GM13976 (cell line): Measurements from ENCODE around the gene ANKRD11.
"Not testable (repeated sequence)": the region's sequence is repeated elsewhere in the genome, so short reads cannot be mapped to it uniquely, and the experiment has no call there.

Source experiments
- DNase-seq: peaks from one replicate; pipeline ENCODE4 v3.0.0; 2012; ENCODE audit warnings: low spot score
- in situ Hi-C: fragments of 300-500 bp; cut with MboI; formaldehyde crosslinking; loops from one replicate; pipeline ENCODE4 v1.12.0; 2022; ENCODE audit warnings: low sequenced_read_pairs, mixed read lengths, inconsistent platforms; ENCODE audit not compliant: unreplicated experiment
- TF ChIP-seq, protein P1 (sequence below): IDR thresholded peaks from 2 replicates; pipeline ENCODE4 v1.5.1; 2012; ENCODE audit warnings: borderline replicate concordance, mild to moderate bottlenecking; ENCODE audit not compliant: insufficient read depth; ENCODE audit errors: extremely low read depth, missing control alignments, control extremely low read depth

Gene ANKRD11

DNA sequence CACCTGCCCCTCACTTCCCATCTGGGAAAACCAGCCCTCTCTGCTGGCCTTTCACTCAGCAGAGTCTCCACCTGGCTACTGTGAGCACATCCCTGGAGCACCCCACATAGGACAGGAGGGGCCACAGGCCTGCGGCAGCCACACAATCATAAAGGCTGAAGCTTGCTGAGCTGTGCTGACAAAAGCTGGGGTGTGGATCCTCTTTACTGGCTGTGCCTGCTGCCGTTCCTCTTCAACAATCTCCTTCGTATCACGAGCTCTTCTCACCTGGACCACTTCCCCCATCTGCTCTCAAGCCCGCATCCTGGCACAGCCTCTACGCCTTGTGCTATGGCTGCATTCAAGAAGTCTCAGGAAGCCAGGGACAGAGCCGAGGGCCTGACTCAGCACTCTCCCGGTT is 186.7 kb downstream of the ANKRD11 start:
- TF ChIP-seq, protein P1, sequence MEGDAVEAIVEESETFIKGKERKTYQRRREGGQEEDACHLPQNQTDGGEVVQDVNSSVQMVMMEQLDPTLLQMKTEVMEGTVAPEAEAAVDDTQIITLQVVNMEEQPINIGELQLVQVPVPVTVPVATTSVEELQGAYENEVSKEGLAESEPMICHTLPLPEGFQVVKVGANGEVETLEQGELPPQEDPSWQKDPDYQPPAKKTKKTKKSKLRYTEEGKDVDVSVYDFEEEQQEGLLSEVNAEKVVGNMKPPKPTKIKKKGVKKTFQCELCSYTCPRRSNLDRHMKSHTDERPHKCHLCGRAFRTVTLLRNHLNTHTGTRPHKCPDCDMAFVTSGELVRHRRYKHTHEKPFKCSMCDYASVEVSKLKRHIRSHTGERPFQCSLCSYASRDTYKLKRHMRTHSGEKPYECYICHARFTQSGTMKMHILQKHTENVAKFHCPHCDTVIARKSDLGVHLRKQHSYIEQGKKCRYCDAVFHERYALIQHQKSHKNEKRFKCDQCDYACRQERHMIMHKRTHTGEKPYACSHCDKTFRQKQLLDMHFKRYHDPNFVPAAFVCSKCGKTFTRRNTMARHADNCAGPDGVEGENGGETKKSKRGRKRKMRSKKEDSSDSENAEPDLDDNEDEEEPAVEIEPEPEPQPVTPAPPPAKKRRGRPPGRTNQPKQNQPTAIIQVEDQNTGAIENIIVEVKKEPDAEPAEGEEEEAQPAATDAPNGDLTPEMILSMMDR = no peak
- no peak for DNase-seq
- in situ Hi-C loops = no loop called here

DNA sequence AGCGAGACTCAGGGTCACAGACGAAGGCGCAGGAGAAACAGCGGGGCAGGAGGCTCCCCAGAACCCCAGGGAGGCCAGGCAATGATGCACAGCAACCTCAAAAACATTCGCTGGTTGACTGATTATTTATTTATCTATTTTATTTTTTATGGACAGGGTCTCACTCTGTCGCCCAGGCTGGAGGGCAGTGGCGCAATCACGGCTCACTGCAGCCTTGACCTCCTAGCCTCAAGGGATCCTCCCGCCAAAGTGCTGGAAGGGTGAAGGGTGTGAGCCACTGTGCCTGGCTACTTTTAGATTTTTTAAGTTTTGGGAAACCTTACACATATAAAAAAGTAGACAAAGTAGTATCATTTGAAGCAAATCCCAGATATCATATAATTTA is 189.4 kb downstream of the ANKRD11 start:
- no peak for DNase-seq
- in situ Hi-C loops = no loop called here
- TF ChIP-seq, protein P1 = no peak

DNA sequence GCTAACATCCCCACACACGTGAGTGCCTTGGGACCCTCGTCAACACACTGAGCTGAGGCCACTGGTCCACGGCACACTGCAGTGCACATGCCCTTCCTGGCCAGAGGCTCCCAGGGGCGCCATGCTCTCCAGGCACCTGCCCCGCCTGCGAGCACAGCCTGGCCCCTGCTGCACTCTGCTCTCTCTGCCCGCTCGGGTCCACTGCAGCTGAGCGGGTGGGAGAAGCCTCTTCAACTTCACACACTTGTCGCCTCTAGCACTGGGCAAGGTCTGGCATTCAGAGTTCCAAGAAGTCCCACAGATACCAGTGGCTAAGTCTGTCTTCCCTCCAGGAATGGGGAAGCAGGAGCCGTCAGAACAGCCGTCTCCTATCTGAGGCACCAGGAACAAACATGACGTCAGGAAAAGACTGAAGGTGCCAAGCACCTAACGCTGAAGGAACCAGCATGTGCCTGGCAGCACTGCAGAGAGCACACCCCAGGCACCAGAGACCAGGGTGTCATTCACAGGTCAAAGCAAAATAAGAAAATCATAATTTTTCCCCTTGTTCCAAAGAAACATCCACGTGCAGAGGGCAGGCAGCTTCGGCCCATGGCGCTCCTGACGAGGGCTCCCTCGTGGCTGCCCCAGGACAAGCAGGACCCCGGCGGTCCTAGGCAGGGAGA is 189.9 kb downstream of the ANKRD11 start:
- TF ChIP-seq, protein P1 = no peak
- DNase-seq = no peak
- in situ Hi-C loops = no loop called here

DNA sequence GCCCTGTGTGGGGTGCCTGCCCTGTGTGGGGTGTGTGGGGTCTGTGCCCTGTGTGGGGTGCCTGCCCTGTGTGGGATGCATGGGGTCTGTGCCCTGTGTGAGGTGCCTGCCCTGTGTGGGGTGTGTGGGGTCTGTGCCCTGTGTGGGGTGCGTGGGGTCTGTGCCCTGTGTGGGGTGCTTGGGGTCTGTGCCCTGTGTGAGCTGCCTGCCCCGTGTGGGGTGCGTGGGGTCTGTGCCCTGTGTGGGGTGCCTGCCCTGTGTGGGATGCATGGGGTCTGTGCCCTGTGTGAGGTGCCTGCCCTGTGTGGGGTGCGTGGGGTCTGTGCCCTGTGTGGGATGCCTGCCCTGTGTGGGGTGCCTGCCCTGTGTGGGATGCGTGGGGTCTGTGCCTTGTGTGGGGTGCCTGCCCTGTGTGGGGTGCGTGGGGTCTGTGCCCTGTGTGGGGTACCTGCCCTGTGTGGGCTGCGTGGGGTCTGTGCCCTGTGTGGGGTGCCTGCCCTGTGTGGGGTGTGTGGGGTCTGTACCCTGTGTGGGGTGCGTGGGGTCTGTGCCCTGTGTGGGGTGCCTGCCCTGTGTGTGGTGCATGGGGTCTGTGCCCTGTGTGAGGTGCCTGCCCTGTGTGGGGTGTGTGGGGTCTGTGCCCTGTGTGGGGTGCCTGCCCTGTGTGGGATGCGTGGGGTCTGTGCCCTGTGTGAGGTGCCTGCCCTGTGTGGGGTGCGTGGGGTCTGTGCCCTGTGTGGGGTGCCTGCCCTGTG is 190.8 kb downstream of the ANKRD11 start:
- DNase-seq, in situ Hi-C loops: not testable (repeated sequence)

DNA sequence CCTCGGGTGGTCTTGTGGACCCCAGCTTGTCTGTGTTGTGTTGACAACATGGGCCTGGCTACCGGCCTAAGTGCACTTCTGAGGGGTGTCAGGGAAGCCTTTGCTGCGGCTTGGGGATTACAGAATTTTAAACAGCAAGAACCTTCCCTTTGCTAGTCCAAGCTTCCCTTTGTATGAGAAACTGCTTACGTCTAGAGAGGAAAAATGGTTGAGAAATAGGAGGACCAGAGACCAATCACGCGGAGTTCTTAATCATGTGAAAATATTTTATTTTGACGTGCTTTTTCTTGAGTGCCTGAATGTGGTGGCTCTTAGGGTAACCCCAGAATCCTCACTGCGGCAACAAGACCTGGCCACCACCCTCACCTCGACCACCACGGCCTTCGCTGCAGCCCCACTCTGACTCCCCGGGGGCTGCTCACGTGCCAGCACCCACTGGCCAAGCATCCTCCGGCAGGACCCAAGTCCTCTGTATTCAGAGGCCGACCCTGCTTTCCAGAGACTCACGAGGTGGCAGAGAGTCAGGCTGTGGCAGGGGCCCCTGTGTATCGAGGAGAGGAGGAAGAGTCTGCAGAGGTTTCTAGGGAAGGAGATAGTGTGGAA is 191.6 kb downstream of the ANKRD11 start:
- in situ Hi-C loops = no loop called here
- TF ChIP-seq, protein P1 = no peak
- no peak for DNase-seq

DNA sequence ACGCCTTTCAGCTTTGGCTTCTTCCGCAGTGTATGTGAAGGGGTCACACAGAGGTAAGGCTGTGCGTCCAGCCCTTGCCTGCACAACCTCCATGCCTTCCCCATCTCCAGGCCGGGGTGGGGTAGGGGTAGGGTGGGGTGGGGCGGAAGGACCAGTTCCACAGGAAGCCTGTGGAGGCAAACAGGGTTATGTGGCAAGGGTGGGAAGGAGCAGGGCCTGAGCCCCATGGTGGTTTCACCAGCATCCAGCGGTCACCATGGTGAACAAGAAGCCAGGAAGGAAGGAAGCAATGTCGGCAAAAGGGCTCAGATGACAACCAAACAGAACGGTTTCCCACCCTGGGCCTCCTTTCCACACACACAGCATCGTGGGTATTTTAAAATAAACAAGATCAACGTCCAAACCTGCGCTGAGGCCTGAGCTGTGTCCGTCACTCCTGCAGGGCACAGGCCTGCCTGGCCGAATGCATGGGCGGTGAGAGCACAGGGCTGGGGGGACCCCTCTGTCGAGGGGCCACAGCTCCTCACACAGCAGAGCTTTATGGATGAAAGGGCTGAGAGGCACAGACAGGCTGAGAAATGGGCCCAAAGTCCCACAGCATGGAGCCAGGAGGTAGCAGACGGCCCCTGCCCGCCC is 192.3 kb downstream of the ANKRD11 start:
- in situ Hi-C loops = no loop called here
- TF ChIP-seq, protein P1 = no peak
- no peak for DNase-seq
